ENCODE data around the gene FAM193B.
A peak's percentile ranks its signal among the peaks of the same experiment; 100 is the strongest.

The FAM193B gene

DNA sequence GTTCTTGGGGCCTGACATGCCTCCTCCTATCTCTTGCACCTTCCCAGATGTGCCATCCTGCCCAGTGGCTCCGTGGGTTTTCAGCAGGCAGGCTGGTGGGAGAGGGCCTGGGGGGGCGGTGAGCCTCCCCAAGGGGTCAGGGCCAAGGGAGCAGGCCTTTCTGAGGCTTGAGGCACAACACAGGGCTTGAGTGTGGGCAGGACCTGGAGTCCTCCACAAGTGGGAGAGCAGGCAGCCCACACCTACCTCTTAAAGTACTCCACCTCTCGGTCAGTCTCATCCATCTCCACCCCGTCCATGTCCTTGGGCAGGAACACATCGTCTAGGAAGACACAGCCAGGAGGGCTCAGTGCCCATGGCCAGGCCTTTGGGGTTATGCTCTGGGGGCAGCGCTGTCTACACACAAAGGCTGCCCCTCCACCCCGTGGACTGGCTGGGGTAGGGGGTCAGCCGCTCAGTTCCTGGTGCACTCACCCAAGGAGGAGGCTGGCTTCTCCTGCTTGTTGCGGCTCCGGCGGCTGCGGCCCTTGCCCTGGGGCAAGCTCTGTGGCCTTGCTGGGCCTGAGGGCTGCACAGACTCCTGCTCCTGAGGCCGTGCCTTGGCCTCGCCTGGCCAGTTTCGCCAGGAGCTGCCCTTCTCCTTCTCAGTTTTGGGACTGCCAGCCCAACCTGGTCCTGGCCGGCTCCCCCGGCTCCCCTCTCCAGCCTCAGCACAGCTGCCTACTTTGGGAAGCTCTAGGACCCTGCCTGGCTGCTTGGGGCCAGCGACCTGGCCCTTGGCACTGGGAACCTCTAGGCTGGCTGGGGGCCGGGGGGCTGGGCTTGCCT is 30.4 kb downstream of the FAM193B start:
- no peak overlapping the region for H3K9ac ChIP-seq (ENCODE audit: low read depth, low read length)
- H3K4me2 ChIP-seq (ENCODE audit: low read length) = no peak overlapping the region
- H3K36me3 ChIP-seq (ENCODE audit: insufficient read depth, low read length) = peaks cover 84% of the 10 kb centered on the region
- peaks cover 15% of the 10 kb centered on the region for H3K4me1 ChIP-seq (ENCODE audit: control insufficient read depth, insufficient read depth, low read length)
- no peak overlapping the region for H3K4me3 ChIP-seq (ENCODE audit: low read length)
- no peaks in the 10 kb centered on the region for H3K27me3 ChIP-seq (ENCODE audit: control insufficient read depth, insufficient read depth, low read length)
- no peaks in the 10 kb centered on the region for H3K9me3 ChIP-seq (replicated peaks; ENCODE audit: low read length)

DNA sequence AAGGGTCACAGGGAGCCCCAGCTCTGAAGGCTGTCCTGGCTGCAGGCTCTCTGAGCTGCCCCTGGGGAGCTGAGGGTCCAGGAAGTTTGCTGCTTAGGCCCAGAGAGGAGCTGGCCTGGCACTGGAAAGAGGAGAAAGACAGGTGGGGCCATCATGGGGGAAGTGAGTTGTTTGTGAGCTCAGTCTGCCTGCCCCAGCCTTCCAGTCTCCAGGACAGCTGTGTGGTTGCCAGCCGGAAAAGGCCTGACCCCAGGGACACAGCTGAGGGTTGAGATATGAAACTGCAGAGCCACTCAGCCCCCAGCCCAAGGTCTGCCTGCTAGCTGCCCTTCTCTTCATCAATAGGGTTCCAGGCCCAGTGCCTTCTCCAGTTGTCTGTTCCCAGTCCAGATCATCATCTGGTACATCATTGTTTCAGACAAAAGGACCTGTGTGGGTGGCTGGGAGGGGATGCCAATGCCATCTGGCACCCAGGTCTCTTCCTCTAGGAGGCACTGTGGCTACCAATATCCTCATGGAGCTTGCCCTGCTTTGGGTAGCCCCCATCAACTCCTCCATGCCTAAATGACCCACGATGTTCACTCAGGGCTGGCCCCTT is 33.3 kb downstream of the FAM193B start:
- H3K4me2 ChIP-seq (ENCODE audit: low read length) = no peak overlapping the region

DNA sequence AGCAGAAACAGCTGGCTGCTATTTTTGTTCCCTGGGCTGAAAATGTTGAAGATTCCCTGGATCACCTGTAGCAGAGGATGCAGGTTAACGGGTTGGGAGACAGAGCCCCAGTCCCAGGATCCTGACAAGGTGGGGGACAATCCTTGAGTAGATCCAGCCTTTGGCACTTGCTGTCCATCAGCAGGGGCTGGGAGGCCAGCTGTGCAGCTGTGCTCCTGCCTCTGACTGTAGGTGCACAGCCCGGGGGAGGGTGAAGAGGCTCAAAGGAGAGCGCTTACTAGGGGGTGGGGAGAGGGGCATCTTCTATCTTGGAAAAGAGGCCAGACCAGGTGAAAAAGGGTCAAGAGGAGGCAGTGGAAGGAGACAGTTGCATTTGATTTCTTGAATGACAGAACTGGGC is 34.1 kb downstream of the FAM193B start:
- H3K27me3 ChIP-seq (ENCODE audit: control insufficient read depth, insufficient read depth, low read length) = no peaks in the 10 kb centered on the region
- peak overlapping the region; percentile 16 for H3K9ac ChIP-seq (ENCODE audit: low read depth, low read length)
- H3K4me1 ChIP-seq (ENCODE audit: control insufficient read depth, insufficient read depth, low read length) = peaks cover 26% of the 10 kb centered on the region
- H3K4me3 ChIP-seq (ENCODE audit: low read length) = no peak overlapping the region
- H3K9me3 ChIP-seq (replicated peaks; ENCODE audit: low read length) = no peaks in the 10 kb centered on the region
- peaks cover 58% of the 10 kb centered on the region for H3K36me3 ChIP-seq (ENCODE audit: insufficient read depth, low read length)
- no peak overlapping the region for H3K4me2 ChIP-seq (ENCODE audit: low read length)

More for the DNA sequence above, 33.3 kb downstream of the FAM193B start:
- H3K9me3 ChIP-seq (replicated peaks; ENCODE audit: low read length) = no peaks in the 10 kb centered on the region
- H3K4me3 ChIP-seq (ENCODE audit: low read length) = no peak overlapping the region
- peaks cover 58% of the 10 kb centered on the region for H3K36me3 ChIP-seq (ENCODE audit: insufficient read depth, low read length)
- peak overlapping the region; percentile 16 for H3K9ac ChIP-seq (ENCODE audit: low read depth, low read length)
- peaks cover 19% of the 10 kb centered on the region for H3K4me1 ChIP-seq (ENCODE audit: control insufficient read depth, insufficient read depth, low read length)
- H3K27me3 ChIP-seq (ENCODE audit: control insufficient read depth, insufficient read depth, low read length) = no peaks in the 10 kb centered on the region

DNA sequence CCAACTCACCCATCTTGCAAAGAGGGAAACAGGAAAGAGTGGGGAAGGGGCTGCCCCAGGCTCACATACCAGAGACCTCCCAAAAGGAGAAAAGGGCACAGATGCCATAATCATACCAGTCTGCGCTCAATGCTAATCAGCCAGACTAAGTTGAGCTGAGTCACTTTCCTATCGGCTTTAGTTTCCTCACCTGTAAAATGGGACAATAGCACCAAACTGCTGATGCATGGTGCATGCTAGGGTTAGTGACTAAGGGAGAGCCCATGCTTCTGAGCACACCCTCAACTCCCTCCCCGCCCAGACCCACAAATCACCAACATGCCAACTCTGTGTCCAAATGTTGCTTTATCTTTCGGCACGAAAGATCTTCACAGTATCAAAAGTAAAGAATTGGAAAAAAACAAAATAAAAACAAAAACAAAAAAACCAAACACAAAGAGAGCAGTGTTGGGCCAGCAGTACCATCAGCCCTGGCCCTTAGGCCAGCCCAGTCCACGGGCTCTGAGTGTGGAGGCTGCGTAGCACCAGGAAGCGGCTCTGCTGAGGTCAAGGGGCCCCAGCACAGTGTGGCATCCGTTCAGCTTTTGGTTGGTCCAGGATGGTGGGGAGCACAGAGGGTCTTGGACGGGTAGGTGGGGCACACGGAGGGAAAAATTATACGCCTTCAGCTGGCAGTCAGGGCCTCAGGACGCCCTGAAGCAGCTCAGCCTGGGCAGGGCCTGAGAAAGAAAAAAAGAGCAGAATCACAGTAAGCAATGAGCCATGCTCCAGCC is 34.7 kb downstream of the FAM193B start:
- H3K4me2 ChIP-seq (ENCODE audit: low read length) = no peak overlapping the region
- H3K9ac ChIP-seq (ENCODE audit: low read depth, low read length) = no peak overlapping the region
- no peak overlapping the region for H3K4me3 ChIP-seq (ENCODE audit: low read length)
- H3K27me3 ChIP-seq (ENCODE audit: control insufficient read depth, insufficient read depth, low read length) = no peaks in the 10 kb centered on the region
- no peaks in the 10 kb centered on the region for H3K9me3 ChIP-seq (replicated peaks; ENCODE audit: low read length)
- peaks cover 58% of the 10 kb centered on the region for H3K36me3 ChIP-seq (ENCODE audit: insufficient read depth, low read length)
- H3K4me1 ChIP-seq (ENCODE audit: control insufficient read depth, insufficient read depth, low read length) = peaks cover 26% of the 10 kb centered on the region

DNA sequence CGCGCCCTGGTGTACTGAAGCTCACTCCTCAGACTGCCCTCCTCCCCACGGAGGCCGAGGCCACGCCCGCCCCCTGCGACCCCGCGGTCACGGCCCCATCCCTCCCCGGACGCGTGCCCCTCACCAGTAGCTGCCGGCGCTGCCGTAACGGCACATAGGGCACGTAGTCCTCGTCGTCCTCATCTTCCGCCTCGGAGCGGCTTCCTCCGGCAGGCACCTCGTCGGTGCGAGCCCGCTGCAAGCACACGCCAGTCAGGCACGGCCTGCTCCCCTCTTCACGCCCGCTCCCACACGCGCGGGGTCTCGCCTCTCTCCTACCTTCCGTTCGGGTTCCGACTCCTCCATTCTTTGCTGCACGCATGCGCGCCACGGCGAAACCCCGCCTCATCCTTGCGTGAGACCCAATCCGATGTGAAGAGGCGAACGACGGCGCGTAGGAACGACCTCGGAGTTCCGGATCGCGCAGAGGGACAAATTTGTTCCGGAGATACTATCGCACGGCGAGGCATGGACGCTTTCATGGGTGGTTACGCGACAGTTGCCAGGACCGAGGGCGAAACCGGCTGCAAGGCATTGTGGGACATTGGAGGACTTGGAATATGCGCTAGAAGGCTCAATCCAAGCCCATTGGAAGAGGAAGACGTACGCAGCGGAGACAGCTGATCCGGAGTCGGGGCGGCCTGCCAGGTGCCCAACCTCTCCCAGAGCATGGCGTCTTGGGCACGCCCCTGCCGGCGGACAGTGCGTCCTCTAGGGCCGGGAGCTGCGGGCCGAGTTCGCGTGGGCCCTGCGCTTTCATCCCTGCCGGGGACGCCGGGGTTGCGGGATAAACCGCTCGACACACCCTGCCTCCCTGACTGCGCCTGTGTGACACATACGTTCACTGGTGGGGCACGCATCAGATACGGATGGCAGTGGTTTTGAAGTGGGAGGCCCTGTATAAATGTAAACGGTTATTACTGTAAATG is 37.5 kb downstream of the FAM193B start, which contains the start of gene DDX41:
Gene DDX41 (minus strand): TSS at position 361 of the 968 bp plus-strand sequence. CDS start 16 bp downstream, at position 345.
- Histone ChIP-seq H3K9ac (ENCODE audit: low read depth, low read length) (peak within 1 kb of the TSS; percentile 87), H3K4me2 (ENCODE audit: low read length) (peak within 1 kb of the TSS; percentile 100), H3K9me3 (replicated peaks; ENCODE audit: low read length) (no peaks in the 10 kb centered on the region), H3K4me1 (ENCODE audit: control insufficient read depth, insufficient read depth, low read length) (peaks cover 25% of the 10 kb centered on the region), H3K27me3 (ENCODE audit: control insufficient read depth, insufficient read depth, low read length) (no peaks in the 10 kb centered on the region), H3K4me3 (ENCODE audit: low read length) (peak within 1 kb of the TSS; percentile 93), H3K36me3 (ENCODE audit: insufficient read depth, low read length) (peaks cover 66% of the 10 kb centered on the region)

DNA sequence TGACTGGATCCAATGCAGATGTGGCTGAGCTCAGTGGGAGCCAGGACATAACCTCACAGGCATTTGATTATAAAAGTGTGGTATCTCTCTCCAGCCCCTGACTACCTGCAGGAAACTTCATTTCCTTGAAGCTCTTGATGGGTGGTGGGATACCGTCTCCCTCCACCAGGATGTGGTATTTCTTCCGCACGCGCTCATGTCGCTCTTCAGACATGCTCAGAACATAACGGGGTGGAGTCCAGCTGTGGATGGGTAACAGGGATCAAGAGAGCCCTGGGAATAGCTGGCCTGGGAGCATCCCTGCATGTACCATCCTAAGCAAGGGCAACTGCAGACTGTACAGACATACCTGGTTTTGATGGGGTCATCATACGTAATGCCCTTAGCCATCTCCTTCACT is 38.8 kb downstream of the FAM193B start:
- Histone ChIP-seq H3K4me3 (ENCODE audit: low read length) (peak overlapping the region; percentile 93), H3K36me3 (ENCODE audit: insufficient read depth, low read length) (peaks cover 66% of the 10 kb centered on the region), H3K9me3 (replicated peaks; ENCODE audit: low read length) (no peaks in the 10 kb centered on the region), H3K4me1 (ENCODE audit: control insufficient read depth, insufficient read depth, low read length) (peaks cover 13% of the 10 kb centered on the region), H3K4me2 (ENCODE audit: low read length) (peak overlapping the region; percentile 100), H3K27me3 (ENCODE audit: control insufficient read depth, insufficient read depth, low read length) (no peaks in the 10 kb centered on the region), H3K9ac (ENCODE audit: low read depth, low read length) (peak overlapping the region; percentile 87)

DNA sequence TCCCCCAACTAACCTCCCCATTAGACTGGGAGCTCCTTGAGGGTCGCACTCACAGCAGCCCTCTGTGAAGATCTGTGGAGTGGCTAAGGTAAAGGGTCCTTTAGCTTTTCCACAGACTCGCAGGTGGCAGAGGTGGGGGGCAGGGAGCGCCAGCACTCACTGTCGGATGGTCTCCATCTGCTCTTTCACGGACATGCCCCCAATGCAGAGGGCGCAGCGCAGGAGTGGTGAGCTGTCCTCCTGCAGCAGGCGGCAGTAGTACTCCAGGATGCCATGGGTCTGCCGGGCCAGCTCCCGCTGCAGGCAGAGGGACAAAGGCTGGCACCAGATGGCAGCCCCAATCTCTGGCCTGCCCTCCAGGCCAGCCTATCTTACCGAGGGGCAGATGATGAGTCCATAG is 39.8 kb downstream of the FAM193B start:
- Histone ChIP-seq H3K27me3 (ENCODE audit: control insufficient read depth, insufficient read depth, low read length) (no peaks in the 10 kb centered on the region), H3K4me2 (ENCODE audit: low read length) (no peak overlapping the region), H3K4me3 (ENCODE audit: low read length) (no peak overlapping the region), H3K9ac (ENCODE audit: low read depth, low read length) (no peak overlapping the region), H3K9me3 (replicated peaks; ENCODE audit: low read length) (no peaks in the 10 kb centered on the region), H3K36me3 (ENCODE audit: insufficient read depth, low read length) (peaks cover 57% of the 10 kb centered on the region), H3K4me1 (ENCODE audit: control insufficient read depth, insufficient read depth, low read length) (peaks cover 20% of the 10 kb centered on the region)

DNA sequence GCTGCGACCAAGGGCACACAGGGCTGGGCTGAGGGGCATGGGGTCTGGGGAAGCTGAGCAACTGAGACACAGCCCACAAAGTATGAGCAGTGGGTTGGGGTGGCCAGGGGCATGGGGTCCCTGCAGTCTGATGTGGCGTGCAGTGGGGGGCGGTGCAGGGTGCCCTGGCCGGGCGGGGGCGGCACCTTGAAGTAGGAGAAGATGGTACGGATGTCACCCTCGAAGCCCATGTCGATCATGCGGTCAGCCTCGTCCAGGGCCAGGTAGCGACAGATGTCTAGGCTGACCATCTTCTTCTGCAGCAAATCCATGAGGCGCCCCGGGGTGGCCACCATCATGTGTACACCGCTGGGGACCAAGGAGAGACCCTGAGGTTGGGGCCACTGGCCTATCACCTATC is 40.9 kb downstream of the FAM193B start:
- Histone ChIP-seq H3K4me2 (ENCODE audit: low read length) (no peak overlapping the region), H3K4me3 (ENCODE audit: low read length) (no peak overlapping the region), H3K9me3 (replicated peaks; ENCODE audit: low read length) (no peaks in the 10 kb centered on the region), H3K36me3 (ENCODE audit: insufficient read depth, low read length) (peaks cover 53% of the 10 kb centered on the region), H3K9ac (ENCODE audit: low read depth, low read length) (no peak overlapping the region), H3K27me3 (ENCODE audit: control insufficient read depth, insufficient read depth, low read length) (no peaks in the 10 kb centered on the region), H3K4me1 (ENCODE audit: control insufficient read depth, insufficient read depth, low read length) (peaks cover 24% of the 10 kb centered on the region)

DNA sequence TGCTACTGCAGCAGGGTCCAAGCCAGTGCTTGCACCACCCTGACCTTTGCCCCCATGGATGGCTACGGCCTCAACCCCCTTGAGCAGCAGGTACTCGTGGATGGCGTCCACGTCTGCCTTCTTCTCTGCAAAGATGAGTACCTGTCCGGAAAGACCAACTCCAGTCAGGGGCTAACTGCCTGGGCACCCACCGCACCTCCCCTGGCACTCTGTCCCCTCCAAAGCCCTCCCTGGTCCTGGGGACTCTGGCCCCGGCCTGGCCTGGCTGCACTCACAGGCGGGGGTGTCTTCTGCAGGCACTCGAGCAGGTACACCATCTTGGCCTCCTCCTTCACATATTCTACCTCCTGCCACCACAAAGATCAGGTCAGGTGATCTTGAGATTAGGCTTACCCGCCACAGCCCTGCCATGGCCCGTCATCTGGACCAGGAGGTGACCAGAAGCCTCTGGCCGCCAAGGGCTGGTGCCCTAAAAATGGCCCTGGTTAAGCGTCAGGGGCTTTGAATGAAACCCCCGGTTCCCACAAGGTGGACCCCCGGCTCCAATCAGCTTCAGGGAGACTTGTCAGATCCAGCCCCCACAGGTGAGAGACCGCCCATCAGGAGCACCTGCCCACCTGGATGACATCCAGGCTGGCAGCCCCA is 41.5 kb downstream of the FAM193B start:
- Histone ChIP-seq H3K4me1 (ENCODE audit: control insufficient read depth, insufficient read depth, low read length) (peaks cover 24% of the 10 kb centered on the region), H3K36me3 (ENCODE audit: insufficient read depth, low read length) (peaks cover 53% of the 10 kb centered on the region), H3K27me3 (ENCODE audit: control insufficient read depth, insufficient read depth, low read length) (no peaks in the 10 kb centered on the region), H3K4me3 (ENCODE audit: low read length) (no peak overlapping the region), H3K4me2 (ENCODE audit: low read length) (no peak overlapping the region), H3K9me3 (replicated peaks; ENCODE audit: low read length) (no peaks in the 10 kb centered on the region), H3K9ac (ENCODE audit: low read depth, low read length) (no peak overlapping the region)

DNA sequence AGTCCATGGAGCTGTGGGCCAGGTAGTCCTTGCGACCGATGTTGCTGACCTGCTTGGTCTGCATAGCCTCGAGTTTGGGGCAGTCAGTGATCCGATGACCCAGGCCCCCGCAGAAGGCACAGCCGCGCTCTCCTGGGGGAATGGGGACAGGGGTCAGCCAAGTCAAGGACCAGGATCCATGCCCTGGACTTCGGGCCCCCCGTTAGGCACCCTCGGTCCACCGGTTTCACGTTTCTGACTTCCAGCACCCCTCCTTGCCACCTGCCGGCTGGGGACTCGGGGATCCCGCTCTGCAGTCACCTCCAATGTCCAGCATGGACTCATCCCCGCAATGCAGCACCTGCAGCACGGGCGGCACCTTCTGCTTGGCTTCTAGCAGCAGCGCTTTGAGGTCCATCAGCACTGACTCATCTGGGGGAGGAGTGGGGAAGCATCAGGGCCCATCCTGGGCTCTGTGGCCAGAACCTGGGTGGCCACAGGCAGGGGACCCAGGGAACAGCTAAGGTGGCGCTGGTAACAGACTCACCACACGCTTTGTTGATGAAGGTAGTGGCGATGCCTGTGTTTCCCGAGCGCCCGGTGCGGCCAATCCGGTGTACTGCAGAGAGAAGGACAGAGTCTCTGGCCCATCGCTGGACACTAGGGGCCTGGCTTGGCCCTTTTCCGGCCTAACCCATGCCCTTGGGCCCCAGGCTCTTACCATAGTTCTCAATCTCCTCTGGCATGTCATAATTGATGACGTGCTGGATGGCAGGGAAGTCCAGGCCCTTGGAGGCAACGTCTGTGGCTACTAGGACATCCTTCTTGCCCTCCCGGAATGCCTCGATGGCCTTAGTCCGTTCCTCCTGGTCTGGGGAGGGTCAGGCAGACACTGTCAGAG is 42.3 kb downstream of the FAM193B start:
- Histone ChIP-seq H3K4me2 (ENCODE audit: low read length) (no peak overlapping the region), H3K9me3 (replicated peaks; ENCODE audit: low read length) (no peaks in the 10 kb centered on the region), H3K9ac (ENCODE audit: low read depth, low read length) (no peak overlapping the region), H3K27me3 (ENCODE audit: control insufficient read depth, insufficient read depth, low read length) (no peaks in the 10 kb centered on the region), H3K4me1 (ENCODE audit: control insufficient read depth, insufficient read depth, low read length) (peaks cover 24% of the 10 kb centered on the region), H3K36me3 (ENCODE audit: insufficient read depth, low read length) (peaks cover 53% of the 10 kb centered on the region), H3K4me3 (ENCODE audit: low read length) (no peak overlapping the region)
